HUDEP-2 (cell line): Measurements from ENCODE around the gene TECRL.
A peak's percentile ranks its signal among the peaks of the same experiment; 100 is the strongest.

Source experiments
- DNase-seq, 76 experiments: peaks; one replicate each; lab custom pipeline; 2025; ENCODE audit not compliant: unreplicated experiment in 76 of 76; lab: John Stamatoyannopoulos, UW

The TECRL gene

GRCh38 chr4:64409300-64409699, at the start of gene TECRL:
Gene TECRL (minus strand): TSS chr4:64409450. CDS start chr4:64409351, 99 bp downstream.
- DNase-seq = no peak

GRCh38 chr4:64432674-64433073, 23.4 kb upstream of the TECRL start:
- no peak for DNase-seq

DNA sequence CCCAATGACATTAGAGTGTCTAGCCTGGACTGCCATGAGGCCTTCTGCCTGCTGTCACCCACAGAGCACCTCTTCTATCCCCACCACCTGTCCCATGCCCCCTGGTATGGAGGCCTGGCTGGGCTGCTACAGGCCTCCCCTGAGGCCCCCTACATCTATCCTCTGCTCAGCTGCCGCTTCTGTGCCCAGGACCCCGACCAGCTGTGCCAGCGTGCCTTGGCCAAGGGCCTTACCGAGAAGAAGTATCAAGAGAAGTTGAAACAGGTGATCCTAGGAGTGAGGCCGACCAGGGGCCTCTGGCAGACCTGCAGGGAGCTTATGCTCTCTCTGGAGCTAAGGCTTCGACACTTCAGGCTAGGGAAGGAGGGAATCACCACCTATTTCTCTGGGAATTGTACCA, 21.7 kb upstream of the TECRL start:
- no peak for DNase-seq

DNA sequence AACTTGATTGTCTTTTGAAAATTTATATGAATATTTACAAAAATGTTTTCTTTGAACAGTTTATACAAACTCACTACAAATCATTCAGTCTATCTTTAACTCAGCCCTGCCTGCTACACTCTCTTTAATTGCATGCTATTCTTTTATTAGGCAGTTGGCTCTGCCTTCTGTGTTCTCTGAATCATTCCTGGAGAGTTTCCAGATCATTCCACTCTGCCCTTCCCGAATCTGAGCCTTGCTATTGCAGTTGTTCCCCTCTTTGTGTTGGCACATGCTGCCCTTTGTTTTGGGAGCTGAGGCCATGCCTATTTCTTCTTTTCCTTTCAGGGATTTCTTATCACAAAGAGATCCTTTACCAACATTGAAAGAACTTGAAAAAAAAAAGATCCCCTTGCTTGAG, 8.7 kb upstream of the TECRL start:
- DNase-seq = no peak

DNA sequence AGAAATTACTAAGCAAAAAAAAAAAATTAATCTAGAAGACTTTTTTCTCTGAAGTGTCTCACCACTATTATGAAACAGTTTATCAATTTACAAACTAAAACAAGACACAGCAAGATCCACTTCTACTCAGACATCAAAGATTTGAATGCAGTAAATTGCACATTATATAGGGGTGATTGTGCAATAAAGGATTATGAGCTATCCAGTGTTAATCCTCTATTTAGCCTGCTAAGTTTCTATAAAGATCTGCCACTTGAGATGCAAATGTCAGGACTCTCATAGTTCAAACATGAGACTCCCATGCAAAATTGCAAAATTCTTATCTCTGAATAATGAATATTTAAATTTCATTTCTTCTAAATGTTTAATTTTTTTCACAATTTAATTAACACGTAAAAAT, 2.2 kb downstream of the TECRL start:
- no peak for DNase-seq

DNA sequence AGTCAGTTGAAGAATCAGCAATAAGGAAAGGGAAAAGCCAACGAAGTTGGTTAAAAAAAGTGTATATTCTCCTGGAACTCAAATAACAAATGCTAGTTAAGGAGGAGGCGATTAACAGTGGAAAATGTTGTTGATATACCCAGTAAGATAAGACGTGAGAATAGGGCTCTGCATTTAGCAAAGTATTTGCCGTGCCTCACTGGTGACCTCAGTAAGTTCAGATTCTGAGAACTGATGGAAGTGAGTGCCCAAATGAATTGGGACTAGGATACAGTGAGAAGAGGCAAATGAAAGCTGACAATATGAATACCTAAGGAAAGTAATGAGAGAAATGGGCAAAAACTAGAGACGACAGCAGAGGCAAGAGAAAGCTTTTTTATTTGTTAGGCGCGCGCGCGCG, 3.5 kb downstream of the TECRL start:
- DNase-seq = no peak

DNA sequence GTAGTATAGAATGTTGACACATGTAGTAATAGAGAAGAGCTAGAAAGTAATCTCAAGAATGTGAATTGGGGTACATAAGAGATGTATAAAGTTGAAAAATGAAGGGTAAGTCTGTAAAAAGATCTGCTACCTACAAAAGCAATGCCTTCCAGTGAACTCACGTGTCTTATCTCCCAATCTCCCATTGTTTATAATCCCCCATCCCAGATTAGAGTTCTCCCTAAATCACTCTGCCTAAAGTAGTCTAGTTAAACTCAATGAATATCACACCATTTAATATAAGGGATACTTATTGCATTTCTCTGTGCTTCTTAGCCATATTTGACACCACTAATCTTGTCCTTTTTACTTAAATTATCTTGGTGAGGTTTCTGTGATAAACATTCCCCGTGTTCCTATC, 6.6 kb downstream of the TECRL start:
- DNase-seq = no peak

GRCh38 chr4:64399313-64400109, 9.7 kb downstream of the TECRL start:
- no peak for DNase-seq

DNA sequence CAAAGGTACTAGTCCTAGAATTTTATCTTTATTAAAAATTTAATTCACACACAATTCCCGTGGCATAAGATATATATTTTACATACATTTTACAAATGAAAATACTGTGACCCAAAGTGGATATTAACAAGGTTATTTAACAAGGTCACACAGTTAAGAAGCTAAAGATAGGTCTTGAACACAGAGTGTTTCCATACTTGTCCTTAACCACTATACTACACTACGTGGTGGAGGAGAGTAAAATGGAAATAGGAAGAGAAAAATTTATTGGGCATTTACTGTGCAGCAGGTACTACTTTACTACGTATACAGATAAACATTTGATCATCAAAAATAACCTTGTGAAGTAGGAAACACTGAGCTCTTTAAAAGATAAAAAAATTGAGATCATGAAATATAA, 14.8 kb downstream of the TECRL start:
- DNase-seq = no peak

GRCh38 chr4:64388252-64388651, 21.0 kb downstream of the TECRL start:
- DNase-seq = no peak

DNA sequence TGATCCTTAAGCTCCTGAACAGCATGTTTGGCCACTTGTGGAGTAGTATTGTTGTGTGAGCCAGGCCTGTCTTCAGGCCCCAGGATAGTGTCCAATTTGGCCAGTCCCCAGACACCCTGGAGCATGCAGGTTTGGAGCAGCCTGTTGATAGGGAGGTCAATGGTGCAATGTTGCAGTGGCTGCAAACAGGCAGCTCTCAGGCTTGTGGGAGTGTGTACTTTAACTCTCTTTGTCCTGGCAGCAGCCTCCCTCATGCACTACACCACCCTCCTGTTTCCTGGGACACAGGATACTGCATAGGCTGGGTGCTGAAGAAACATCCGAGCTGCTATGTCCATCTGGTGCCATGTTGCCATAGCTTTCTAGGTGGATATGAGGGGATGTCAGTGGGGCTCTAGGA, 24.0 kb downstream of the TECRL start:
- no peak for DNase-seq

- DNase-seq = no peak
These were observed 24.7 kb downstream of the TECRL start for GRCh38 chr4:64384237-64385203.

GRCh38 chr4:64368741-64369140, 40.5 kb downstream of the TECRL start:
- DNase-seq = no peak

DNA sequence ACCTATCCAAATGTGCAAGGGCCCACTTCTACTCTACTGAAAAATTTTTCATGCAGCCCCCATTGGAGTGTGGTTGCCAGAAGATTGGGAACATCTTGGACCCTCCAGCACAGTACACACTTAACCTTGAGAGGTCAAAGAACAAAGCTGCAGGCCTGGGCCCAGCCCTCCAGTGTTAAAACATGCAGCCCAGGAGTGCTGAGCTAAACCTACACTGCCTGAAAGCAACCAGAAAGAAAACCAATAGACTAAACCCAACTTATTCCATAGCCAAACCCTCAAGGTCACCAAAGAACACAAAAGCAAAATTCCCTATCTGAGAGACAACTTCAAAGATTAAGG, 47.9 kb downstream of the TECRL start:
- DNase-seq = no peak

GRCh38 chr4:64360664-64361398, 48.4 kb downstream of the TECRL start:
- DNase-seq = no peak

DNA sequence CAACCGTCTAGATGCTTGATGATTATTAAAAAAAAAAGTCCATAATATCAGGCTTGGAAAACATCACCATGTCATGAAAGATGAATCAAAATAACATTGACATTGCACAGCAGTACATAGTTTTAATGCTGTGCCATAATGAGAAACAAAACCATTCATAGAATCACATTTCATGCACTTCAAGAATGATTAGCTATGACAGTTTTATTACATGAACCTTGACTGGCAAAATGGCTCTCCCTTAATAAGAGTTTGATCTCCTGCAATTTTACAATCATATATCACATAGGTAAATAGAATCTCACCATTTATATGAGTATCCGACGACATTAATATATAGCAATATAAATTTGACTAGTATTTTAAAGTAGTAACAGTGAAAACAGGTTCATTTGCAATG, 49.8 kb downstream of the TECRL start:
- no peak for DNase-seq

- peak in 1 of 76 experiments; percentile 15 for DNase-seq
These were observed 55.3 kb downstream of the TECRL start for GRCh38 chr4:64353904-64354303.

DNA sequence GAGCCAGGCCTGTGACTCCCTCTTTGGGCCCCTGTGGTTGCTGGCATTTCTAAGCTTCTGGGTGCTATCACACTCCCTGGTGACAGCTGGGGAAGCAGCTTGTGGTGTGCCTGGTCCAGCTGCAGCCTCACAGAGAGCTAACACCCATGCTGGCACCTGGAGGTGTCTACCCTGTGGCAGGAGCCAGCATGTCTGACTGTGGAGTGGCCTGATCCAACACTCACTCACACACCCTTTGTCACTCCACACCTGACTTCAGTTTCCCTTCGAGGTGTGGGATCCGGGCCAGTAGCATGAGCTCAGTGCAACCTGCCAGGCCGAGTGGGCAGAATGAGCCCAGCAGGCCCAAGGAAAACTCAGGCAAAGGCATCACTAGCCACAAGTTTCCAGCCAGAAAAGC, 67.5 kb downstream of the TECRL start:
- DNase-seq = no peak

DNA sequence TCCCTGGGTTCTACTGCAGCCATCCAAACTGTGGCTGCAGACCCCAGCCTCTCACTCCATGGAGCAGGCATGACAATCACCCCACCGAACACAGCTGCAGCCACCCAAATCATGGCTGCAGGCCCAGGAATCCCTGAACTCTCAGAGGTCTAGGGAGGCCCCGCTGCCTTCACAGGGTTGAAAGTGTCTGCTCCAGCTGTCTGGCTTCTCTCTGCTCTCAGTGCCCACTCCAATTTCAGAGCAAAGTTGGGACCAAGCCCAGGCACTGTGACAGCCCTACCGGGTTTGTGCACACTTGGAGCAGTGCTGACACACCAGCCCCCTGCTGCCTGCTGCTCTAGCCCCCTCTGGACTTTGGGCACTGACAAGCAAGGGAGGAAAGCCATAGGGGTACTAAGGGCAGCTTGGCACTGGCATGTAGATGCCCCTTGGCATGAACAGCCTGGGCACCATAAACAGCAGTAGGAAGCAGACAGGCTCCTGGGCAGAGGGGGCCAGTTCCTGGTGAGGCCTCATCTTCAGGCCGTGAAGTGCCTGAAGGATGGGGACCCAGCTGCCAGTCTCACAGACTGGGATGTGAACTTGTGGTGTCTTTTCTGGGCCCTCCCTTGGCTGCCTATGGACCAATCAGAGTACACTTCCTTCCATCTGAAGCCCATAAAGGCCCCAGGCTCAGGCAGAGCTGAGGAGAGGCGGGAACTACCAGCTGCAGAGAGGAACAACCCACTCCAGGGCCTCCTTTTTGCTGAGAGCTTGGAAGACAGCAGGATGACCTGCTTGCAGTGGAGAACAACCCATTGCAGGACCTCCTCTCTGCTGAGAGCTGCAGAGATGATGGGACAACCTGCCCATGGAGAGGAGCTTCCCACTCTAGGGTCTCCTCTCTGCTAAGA, 68.8 kb downstream of the TECRL start:
- DNase-seq = no peak

DNA sequence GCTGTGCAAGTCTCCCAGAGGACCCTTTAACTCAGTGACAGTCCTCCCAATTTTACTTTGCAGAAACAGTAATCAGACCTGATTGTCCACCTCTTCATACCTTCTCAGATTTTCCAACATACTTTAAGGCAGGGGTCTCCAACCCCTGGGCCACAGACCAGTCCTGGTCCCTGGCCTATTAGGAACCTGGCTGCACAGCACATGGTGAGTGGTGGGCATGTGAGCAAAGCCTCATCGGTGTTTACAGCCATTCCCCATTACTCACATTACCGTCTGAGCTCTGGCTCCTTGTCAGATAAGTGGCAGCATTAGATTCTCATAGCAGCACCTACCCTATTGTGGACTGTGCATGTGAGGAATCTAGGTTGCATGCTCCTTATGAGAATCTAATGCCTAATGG, 74.3 kb downstream of the TECRL start:
- no peak for DNase-seq
